Breast epithelium (tissue), 3 donors: ENCODE results near the gene FDX2.
"Not testable (repeated sequence)": the region's sequence is repeated elsewhere in the genome, so short reads cannot be mapped to it uniquely, and the experiment has no call there.

Source experiments
- CTCF ChIP-seq, 3 donors: fragments of 450-650 bp; IDR thresholded peaks; one replicate each; pipeline ENCODE4 v1.5.1; 2016 to 2017; ENCODE audit warnings: antibody characterized with exemption in 3 of 3, mild to moderate bottlenecking in 3 of 3, moderate library complexity in 3 of 3
- POLR2A ChIP-seq: fragments of 450-650 bp; IDR thresholded peaks from one replicate; pipeline ENCODE4 v1.6.1; 2016; ENCODE audit warnings: antibody characterized with exemption, mild to moderate bottlenecking, moderate library complexity
- POLR2AphosphoS5 ChIP-seq, 3 donors: sonication (generic); formaldehyde crosslinking; IDR thresholded peaks; one replicate each; pipeline ENCODE4 v1.6.1; 2017; ENCODE audit warnings: antibody characterized with exemption in 3 of 3

- TF ChIP-seq CTCF (IDR thresholded peaks at IDR 0.05); POLR2A; POLR2AphosphoS5 (IDR thresholded peaks at IDR 0.05): not testable (repeated sequence)
Observed at GRCh38 chr19:10336725-10337124, 20.9 kb upstream of the FDX2 start.
